ENCODE results near the gene CRIM1. TPM values are rescaled to one million over a fixed set of nuclear protein-coding genes. Genes with fewer than 3 reads are reported as not detected.
"Not testable (repeated sequence)": the region's sequence is repeated elsewhere in the genome, so short reads cannot be mapped to it uniquely, and the experiment has no call there.

Gene CRIM1
- polyA plus RNA-seq, 5 donors: 22.8 to 35.5 (median 29.9) TPM

- no peak for DNase-seq
These were observed 6.9 kb upstream of the CRIM1 start for GRCh38 chr2:36348721-36349120.

- no peak for DNase-seq
These were observed 4.3 kb upstream of the CRIM1 start for GRCh38 chr2:36351291-36351690.

GRCh38 chr2:36351736-36352349 lies 3.7 kb upstream of the CRIM1 start:
- DNase-seq: no peak

DNA sequence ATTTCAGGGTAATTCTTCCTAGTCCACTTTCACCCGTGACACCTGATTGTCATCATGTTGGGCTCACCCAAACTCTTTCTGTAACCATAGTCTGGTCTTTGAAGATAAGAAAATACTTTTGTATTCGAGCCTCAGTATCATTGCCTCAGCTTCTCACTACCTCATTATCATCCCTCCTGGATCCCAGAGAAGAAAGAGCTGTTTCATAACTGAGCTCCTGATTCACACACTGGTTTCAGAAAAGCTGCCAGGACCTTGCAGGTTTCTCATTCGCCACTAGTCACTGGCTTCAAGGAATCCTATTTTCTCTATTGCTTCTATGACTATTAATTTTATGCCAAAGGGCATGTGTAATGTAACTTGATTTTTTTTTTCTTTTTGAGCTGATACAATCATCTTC lies 2.9 kb upstream of the CRIM1 start:
- no peak for DNase-seq

DNA sequence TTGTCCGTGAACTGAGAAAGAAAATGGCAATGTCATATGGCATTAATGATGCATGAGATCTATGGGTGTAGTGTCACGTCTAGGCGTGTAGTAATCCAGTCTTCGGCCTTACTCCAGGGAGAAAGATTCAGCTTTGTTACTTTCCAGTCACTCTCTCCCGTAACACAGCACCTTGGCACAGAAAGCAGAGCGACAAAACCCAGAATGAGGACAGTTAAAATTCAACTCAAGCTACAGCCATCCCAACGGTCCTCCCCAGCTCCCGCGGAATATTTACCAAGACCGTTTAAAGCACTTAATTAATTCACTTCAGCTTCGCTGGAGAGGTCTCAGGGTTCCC lies 797 bp upstream of the CRIM1 start:
- DNase-seq: no peak

DNA sequence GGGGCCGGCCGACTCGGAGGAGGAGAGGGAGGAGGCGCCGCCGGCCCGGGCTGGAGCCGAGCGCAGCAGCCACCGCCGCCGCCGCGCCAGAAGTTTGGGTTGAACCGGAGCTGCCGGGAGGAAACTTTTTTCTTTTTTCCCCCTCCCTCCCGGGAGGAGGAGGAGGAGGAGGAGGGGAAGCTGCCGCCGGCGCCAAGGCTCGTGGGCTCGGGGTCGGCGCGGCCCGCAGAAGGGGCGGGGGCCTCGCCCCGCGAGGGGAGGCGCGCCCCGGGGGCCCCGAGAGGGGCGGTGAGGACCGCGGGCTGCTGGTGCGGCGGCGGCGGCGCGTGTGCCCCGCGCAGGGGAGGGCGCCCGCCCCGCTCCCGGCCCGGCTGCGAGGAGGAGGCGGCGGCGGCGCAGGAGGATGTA lies 316 bp downstream of the CRIM1 start:
- no peak for DNase-seq

GRCh38 chr2:36356298-36356989 lies 866 bp downstream of the CRIM1 start:
- no peak for DNase-seq

GRCh38 chr2:36356990-36357846 lies 1.6 kb downstream of the CRIM1 start:
- no peak for DNase-seq

- no peak for DNase-seq
These were observed 2.5 kb downstream of the CRIM1 start for GRCh38 chr2:36357847-36358659.

GRCh38 chr2:36359067-36359466 lies 3.5 kb downstream of the CRIM1 start:
- no peak for DNase-seq

DNA sequence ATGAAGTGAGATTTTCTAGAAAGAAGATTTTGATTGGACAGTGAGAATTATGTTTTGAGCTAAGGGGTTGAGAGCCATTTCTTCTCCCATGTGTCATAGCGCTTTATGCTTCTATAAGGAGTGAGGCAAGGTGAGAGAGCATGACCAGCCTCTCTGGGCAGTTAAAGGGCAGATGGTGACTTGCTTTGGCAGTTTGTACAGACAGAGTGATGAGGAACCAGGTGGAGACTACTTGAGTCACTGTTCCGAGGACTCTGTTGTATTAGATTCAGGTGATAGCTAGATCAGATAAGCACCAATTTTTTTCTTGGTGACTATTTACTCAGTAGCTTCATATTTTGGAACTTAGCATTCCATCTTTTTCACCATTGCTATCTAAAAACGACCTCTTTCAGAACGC lies 4.5 kb downstream of the CRIM1 start:
- no peak for DNase-seq

DNA sequence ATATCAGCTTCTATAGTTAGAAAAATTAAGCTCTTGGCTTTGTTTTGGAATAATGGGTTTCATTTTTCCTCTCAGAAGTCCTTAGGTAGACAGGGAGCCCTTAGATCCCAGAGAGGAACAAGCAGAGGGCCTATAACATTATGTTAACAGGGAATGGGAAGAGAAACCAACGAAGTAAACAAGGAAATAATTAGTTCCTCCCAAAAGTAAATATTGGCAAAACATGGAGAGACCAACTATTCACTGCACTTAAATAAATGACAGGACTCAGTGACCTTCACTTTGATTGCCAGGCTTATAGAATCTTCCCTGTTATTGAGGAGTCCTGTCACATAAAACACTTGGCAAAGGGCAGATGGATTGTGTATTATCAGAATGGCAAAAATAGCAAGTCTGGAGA lies 5.3 kb downstream of the CRIM1 start:
- no peak for DNase-seq

GRCh38 chr2:36361396-36361795 lies 5.8 kb downstream of the CRIM1 start:
- DNase-seq: peak in 1 of 2 donors; percentile 47

- no peak for DNase-seq
These were observed 6.7 kb downstream of the CRIM1 start for GRCh38 chr2:36362291-36362690.

DNA sequence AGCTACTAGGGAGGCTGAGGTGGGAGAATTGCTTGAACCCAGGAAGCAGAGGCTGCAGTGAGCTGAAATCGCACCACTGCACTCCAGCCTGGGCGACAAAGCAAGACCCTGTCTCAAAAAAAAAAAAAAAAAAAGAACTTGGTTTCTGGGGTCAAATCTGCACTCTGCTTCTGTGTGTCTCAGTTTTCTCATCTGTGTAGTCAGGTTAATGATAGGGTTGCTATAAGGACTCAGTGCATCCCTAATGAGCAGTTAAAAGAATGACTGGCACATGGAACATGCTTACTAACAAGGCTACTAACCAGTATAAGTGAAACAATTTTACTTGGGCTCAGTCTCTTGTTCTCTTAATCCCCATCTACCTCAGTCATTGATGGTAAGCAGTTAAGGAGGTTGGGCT lies 7.5 kb downstream of the CRIM1 start:
- not testable (repeated sequence) for DNase-seq

GRCh38 chr2:36366491-36367120 lies 11.0 kb downstream of the CRIM1 start:
- no peak for DNase-seq

DNA sequence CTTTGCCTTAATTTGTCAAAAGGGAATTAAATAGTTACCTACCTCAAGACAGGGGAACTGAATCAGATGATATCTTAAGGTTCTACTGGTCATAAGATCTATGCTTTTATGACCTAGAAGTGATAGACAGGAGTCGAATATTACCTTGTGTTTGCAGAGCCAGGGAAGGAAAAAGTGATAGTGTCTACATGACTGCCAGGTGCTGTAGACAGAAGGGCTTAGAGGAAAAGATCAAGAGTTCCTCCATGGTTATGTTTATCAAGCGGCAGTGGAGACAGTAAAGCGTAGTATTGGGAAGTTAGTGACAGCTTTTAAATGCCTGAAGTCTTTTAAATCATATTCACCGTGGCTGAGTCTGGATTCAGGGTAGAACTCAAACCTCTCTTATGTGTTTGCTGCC lies 11.9 kb downstream of the CRIM1 start:
- no peak for DNase-seq

GRCh38 chr2:36367895-36368353 lies 12.3 kb downstream of the CRIM1 start:
- no peak for DNase-seq

- DNase-seq: no peak
These were observed 12.9 kb downstream of the CRIM1 start for GRCh38 chr2:36368438-36368837.

GRCh38 chr2:36369163-36369562 lies 13.6 kb downstream of the CRIM1 start:
- no peak for DNase-seq

DNA sequence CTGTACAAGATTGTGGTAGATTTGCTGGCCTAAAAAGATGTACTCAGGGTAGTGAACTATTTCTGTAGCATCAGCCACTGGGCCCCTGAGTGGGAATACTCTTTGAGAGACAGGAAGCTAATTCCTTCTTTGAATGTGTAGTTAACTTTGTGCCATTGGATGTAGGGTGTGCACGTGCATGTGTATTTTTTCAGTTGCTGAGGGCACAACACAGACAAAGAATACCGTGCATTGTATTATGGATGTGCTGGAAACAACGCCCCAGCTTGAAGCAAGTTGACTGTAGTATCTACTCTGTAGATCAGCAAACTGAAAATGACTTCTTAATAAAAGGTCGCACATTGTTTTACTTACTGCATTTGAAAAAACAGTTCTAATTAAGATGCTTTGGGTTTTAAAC lies 14.1 kb downstream of the CRIM1 start:
- DNase-seq: no peak

DNA sequence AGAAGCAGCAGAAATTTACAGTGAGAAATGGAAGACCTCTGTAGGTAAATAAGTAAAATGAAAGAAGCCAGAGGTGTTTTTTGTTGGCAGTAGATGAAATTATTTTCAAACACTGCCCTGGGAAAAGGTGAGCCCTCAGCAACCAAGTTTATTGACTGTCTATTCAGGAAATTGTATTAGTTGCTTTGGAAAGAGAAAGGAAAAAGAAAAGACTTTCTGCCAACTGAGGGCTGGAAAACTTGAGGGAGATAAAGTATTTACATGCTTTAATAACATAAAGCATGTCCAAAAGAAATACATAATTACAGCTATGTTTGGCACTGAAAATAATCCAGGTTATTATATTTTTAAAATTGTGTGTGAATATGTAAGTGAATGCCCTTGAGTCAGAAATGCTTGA lies 14.7 kb downstream of the CRIM1 start:
- DNase-seq: no peak

Data from right lung (tissue), 5 donors.